HCT116 (cell line): ENCODE results near the gene NACC2.

ENCODE experiments used
- CEBPB ChIP-seq: IDR thresholded peaks from 2 replicates; pipeline ENCODE4 v1.6.1; 2012; ENCODE audit warnings: low read depth
- CTCF ChIP-seq, 3 experiments: fragments of 200-600 bp in 1 of 3; sonication (generic) in 1 of 3; IDR thresholded peaks in 2 of 3; conservative IDR thresholded peaks in 1 of 3; 2 replicates each; pipeline ENCODE4 v1.5.1; 2012 to 2017; ENCODE audit warnings: low read depth in 2 of 3, low read length in 2 of 3, antibody characterized with exemption in 1 of 3, borderline replicate concordance in 1 of 3, control low read depth in 1 of 3, mild to moderate bottlenecking in 1 of 3, mixed read lengths in 1 of 3, mixed run types in 1 of 3, moderate library complexity in 1 of 3; ENCODE audit not compliant: insufficient read depth in 1 of 3
- EGR1 ChIP-seq: IDR thresholded peaks from 2 replicates; pipeline ENCODE4 v1.6.1; 2012; ENCODE audit warnings: low read depth
- EZH2 ChIP-seq: fragments of 200-600 bp; sonication (generic); IDR thresholded peaks from 2 replicates; pipeline ENCODE4 v1.6.1; 2017; ENCODE audit warnings: antibody characterized with exemption, mixed run types
- JUND ChIP-seq: IDR thresholded peaks from 2 replicates; pipeline ENCODE4 v1.6.1; 2012
- MAX ChIP-seq: IDR thresholded peaks from 2 replicates; pipeline ENCODE4 v1.6.1; 2012
- POLR2A ChIP-seq: IDR thresholded peaks from 2 replicates; pipeline ENCODE4 v1.7.0; 2011; ENCODE audit warnings: borderline replicate concordance; ENCODE audit not compliant: insufficient read depth, insufficient read length; ENCODE audit errors: extremely low read depth
- POLR2AphosphoS5 ChIP-seq: IDR thresholded peaks from 2 replicates; pipeline ENCODE4 v1.6.1; 2011; ENCODE audit warnings: mild to moderate bottlenecking, low read depth, low read length, moderate library complexity
- RAD21 ChIP-seq: IDR thresholded peaks from 2 replicates; pipeline ENCODE4 v1.6.1; 2012; ENCODE audit warnings: low read depth, mild to moderate bottlenecking
- SP1 ChIP-seq: IDR thresholded peaks from 2 replicates; pipeline ENCODE4 v1.6.1; 2012; ENCODE audit warnings: low read depth
- ZNF274 ChIP-seq: fragments of 200-500 bp; sonication (Bioruptor generic); IDR thresholded peaks from 2 replicates; pipeline ENCODE4 v1.6.1; 2014; ENCODE audit warnings: mild to moderate bottlenecking, low read depth, low read length, inconsistent platforms
- TF ChIP-seq, protein P1 (sequence below): IDR thresholded peaks from 2 replicates; pipeline ENCODE4 v1.6.1; 2012; ENCODE audit warnings: low read depth

GRCh38 chr9:136042541-136042940 is 52.5 kb downstream of the NACC2 start:
- TF ChIP-seq CTCF (IDR thresholded peaks at IDR 0.05 in 2 of 3, conservative IDR thresholded peaks at IDR 0.05 in 1 of 3; ENCODE audit: borderline replicate concordance in 1 of 3, insufficient read depth in 1 of 3, low read depth in 2 of 3, low read length in 2 of 3): no peak
- no peak for TF ChIP-seq EZH2
- no peak for TF ChIP-seq SP1
- TF ChIP-seq POLR2AphosphoS5: no peak
- no peak for TF ChIP-seq ZNF274
- no peak for TF ChIP-seq MAX
- TF ChIP-seq EGR1: no peak
- TF ChIP-seq JUND: no peak
- TF ChIP-seq, protein P1, sequence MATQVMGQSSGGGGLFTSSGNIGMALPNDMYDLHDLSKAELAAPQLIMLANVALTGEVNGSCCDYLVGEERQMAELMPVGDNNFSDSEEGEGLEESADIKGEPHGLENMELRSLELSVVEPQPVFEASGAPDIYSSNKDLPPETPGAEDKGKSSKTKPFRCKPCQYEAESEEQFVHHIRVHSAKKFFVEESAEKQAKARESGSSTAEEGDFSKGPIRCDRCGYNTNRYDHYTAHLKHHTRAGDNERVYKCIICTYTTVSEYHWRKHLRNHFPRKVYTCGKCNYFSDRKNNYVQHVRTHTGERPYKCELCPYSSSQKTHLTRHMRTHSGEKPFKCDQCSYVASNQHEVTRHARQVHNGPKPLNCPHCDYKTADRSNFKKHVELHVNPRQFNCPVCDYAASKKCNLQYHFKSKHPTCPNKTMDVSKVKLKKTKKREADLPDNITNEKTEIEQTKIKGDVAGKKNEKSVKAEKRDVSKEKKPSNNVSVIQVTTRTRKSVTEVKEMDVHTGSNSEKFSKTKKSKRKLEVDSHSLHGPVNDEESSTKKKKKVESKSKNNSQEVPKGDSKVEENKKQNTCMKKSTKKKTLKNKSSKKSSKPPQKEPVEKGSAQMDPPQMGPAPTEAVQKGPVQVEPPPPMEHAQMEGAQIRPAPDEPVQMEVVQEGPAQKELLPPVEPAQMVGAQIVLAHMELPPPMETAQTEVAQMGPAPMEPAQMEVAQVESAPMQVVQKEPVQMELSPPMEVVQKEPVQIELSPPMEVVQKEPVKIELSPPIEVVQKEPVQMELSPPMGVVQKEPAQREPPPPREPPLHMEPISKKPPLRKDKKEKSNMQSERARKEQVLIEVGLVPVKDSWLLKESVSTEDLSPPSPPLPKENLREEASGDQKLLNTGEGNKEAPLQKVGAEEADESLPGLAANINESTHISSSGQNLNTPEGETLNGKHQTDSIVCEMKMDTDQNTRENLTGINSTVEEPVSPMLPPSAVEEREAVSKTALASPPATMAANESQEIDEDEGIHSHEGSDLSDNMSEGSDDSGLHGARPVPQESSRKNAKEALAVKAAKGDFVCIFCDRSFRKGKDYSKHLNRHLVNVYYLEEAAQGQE: no peak
- no peak for TF ChIP-seq CEBPB
- no peak for TF ChIP-seq POLR2A
- no peak for TF ChIP-seq RAD21
